HG03196 (cell line): ENCODE data around the gene CHID1.

Experiments
- ATAC-seq: cut with Tn5 transposase; IDR thresholded peaks from one replicate; pipeline ENCODE4 v1.9.1; 2021; ENCODE audit not compliant: unreplicated experiment

Gene CHID1

GRCh38 chr11:865462-866430, 44.9 kb downstream of the CHID1 start:
- ATAC-seq: no peak

GRCh38 chr11:864898-865297, 45.7 kb downstream of the CHID1 start:
- no peak for ATAC-seq

- no peak for ATAC-seq
Measured at GRCh38 chr11:863910-864827, 46.4 kb downstream of the CHID1 start.

DNA sequence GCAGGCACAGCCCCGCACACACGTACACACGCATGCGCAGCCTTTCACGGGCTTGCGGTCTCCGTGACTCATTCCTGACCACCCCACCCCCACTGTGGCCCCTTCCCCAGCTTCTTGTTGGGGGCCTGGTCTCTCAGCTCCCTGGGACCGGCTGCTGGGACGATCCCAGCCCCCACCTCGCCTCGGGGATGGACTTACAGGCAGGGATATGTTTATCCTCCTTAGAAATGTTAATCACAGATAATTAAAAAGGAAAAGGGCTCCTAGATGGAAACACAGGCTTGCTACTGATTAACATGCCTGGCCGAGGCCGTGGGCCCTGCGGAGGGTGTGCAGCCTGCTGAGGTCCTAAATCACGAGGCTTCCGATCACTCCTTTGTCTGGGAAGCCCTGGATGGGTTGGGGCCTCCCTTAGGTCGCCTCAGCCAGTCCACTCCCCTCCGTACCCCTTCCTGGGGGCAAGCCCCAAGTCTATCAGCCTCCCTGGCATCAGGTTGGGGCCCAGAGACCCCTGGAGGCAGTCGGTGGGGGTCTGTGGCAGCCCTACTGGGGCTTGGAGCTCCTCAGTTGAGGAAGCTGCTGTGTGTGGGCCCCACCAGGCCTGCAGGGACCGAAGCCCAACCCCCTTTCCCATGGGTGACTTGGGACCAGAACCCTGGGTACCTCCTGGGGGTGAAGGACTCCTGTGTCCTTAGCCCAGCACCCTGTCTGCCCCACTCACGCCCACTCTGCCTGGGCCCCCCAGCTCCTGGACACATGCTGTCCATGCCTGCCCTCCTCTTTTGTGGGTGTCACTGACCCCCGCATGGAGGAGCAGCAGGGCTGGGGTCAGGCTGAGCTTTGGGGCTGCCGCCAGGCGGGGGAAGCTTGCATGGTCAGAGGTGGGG, 47.3 kb downstream of the CHID1 start:
- no peak for ATAC-seq

- ATAC-seq: no peak
Measured at GRCh38 chr11:862696-863022, 48.0 kb downstream of the CHID1 start.

- no peak for ATAC-seq
Measured at GRCh38 chr11:862081-862661, 48.4 kb downstream of the CHID1 start.

DNA sequence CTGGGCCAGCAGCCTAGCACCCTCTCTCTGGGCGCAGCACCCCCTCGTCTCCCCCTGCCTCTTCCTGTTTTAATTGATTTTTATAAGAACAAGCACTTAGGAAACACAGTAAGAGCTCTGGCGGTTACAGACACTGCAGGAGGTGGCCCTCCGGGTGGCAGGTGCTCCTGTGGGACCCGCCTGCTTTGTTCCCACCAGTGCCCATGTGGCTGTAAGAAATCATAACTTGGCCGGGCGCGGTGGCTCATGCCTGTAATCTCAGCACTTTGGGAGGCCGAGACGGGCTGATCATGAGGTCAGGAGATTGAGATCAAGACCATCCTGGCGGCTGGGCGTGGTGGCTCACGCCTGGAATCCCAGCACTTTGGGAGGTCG, 49.5 kb downstream of the CHID1 start:
- ATAC-seq: no peak

DNA sequence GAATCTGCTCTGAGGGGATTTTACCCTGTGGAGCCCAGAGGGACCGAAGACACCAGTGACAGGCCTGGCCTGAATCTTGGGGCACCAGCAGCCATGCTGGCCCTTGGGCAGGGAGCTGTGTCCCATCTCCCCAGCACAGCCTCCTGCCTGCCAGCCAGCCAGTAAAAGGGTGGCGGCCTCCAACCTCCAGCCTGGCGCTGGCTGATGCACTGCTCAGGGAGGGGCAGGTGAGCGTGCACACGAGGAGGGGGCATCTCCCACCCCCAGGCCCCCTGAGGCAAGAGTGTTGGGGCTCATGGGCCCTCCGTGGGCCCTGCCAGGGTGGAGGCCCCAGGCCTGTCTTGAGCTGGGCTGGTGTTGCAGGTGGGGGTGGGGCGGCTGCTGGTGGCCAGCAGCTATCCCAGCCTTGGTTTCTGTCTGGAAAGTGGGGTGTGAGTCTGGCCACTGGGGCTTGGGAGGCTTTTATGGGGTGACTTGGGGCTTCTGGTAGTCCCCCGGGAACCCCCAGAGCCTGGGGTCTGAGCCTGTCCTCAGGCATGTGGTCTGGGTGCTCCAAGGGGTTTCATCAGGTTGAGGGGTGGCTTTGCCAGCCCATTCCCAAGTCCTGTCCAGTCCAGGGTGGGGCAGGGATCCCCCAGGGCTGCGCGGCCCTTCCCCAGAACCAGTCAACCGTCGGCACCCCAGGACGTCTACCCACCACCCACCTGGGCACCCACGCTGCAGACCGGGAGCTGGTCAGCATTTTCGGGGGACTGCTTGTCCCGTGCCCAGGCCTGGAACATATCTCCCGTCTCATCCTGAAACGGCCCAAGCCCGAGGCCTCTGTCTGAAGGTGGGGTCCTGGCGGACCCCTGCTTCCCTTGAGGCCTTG, 50.1 kb downstream of the CHID1 start:
- ATAC-seq: no peak

GRCh38 chr11:859394-860131, 51.0 kb downstream of the CHID1 start:
- no peak for ATAC-seq

DNA sequence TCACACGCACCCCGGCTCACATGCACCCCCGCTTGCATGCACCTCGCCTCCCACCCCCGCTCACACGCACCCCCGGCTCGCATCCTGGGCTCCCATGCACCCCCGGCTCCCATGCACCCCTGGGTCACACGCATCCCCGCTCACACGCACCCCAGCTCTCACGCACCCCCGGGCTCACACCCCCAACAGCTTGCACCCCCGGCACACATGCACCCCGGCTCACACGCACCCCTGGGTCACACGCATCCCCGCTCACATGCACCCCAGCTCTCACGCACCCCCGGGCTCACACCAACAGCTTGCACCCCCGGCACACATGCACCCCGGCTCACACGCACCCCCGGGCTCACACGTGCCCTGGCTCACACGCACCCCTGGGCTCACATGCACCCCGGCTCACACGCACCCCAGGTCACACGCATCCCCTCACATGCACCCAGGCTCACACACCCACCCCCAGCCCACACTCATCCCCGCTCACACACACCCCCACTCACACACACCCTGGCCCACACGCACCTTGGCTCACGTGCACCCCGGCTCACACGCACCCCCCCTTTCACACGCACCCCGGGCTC, 51.8 kb downstream of the CHID1 start:
- ATAC-seq: no peak

DNA sequence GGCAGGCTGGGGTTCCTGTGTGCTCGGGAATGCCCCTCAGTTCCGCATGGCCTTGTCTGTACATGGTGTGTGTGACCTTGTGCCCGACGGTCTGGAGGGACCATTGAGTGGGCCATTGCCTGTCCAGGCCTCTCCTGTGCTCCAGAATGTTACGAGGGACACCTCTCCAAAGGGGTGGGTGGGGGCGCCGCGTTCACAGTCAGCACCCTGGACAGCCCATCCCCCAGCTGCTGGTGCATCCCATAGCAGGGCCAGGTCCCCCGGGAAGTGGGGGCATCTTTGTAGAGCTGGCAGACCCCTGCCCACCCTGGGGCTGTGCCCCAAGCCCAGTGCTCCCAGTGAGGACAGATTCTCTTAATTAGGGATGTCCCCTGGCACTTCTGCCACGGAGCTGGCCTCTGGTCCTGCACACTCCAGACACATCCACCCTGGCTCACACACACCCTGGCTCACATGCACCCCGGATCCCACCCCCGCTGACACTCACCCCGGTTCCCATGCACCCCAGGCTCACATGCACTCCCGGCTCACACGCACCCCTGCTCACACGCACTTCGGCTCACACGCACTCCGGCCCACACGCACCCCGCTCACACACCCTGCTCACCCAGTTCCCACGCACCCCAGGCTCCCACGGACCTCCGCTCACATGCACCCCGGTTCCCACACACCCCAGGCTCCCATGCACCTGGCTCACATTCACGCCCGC, 52.4 kb downstream of the CHID1 start:
- no peak for ATAC-seq

DNA sequence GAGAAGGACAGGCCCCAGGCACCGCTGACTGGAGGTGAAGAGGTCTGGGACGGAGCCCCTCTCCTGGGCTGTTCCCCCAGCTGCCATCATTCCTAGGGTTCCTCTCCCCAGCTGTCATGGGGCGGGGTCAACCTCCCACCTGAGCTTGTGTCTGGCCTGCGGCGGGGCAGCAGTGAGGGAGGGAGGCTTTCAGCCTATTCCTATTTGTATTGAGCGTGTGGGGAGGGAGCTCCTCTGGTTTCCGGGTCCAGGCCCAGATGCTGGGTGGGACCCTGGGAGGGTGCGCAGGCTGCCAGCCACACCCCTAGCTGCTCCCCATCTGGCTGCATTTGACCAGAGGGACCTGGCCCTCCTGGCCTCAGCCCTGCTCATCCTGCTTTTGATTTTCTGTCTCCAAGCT, 54.2 kb downstream of the CHID1 start:
- ATAC-seq: no peak

GRCh38 chr11:855796-856195, 54.8 kb downstream of the CHID1 start:
- no peak for ATAC-seq

DNA sequence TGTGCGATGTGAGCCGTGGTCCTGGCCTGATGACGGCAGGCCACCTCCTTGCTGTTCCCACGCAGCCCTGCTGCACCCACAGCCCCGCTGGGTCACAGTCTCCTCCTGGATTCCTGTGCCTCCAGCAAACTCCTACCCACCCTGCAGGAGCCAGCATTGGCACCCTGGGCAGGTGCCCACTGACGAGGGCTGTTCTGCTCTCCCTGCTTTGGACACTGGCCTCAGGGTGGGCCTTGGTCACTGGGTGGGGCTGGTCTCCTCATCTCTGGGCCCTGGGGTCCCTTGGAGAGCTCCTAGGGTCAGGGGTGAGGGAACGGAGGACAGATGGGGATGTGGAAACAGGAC, 55.3 kb downstream of the CHID1 start:
- ATAC-seq: no peak

DNA sequence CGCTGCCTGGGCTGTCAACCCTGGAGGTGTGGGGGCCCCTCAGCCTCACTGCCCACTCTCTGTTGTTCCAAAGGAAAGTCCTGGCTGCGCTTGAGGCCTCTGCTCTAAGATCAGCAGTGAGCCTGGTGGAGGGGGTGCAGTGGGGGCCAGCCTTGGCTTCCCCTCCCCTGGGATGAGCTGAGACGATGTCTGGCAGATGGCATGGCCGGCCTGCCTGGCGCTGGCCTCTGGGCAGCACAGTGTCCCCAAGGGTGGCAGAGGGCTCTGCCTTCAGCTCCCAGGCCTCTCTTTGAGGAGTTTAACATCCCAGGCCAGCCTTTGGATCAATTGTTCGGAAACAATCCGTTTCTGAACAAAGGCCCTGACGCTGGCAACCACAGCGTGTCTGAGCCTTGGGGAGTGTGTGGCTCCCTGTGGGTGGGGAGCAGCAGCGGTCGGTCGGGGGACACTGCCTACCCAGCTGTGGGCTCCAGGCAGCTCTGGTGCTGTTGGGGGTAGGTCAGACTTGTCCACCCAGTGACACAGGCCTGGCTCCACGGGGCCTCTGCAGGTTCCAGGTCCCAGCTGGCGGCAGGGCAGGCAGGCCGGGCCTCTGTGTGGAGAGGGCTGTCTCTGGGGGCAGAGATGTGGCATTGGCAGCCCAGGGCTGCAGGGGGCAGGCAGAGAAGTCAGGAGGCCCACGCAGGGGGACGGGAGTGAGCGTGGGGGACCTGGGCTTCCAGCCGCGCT, 55.8 kb downstream of the CHID1 start:
- no peak for ATAC-seq

GRCh38 chr11:853682-854448, 56.7 kb downstream of the CHID1 start:
- ATAC-seq: no peak

DNA sequence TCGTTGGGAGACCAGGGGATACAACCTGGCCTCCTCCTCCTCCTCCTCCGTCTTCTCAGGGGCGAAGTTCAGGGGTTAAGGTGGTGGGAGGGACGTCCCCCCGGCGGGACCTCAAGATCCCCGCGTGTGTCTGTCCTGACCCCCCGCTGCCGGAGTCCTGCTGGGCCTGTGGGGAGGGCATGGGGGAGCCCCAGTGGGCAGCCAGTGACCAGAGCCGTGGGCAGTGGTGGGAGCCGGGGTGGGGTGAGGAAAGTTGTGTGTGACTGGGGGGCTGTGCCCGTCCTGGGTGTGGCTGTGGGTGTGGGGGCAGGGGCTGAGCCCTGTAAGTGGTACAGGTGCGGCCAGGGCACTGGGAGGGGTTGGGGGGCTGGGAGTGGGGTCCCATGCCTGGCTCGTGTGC, 57.8 kb downstream of the CHID1 start:
- no peak for ATAC-seq
